ENCODE measurements around the gene SNTB2.

- TF ChIP-seq CTCF (IDR thresholded peaks at IDR 0.05), result no peak
- TF ChIP-seq POLR2A (IDR thresholded peaks at IDR 0.05), result no peak
These were observed 7.5 kb upstream of the SNTB2 start for GRCh38 chr16:69179328-69180010.
